ENCODE measurements around the gene KRTAP10-12.
"Not testable (repeated sequence)": the region's sequence is repeated elsewhere in the genome, so short reads cannot be mapped to it uniquely, and the experiment has no call there.

The KRTAP10-12 gene

DNA sequence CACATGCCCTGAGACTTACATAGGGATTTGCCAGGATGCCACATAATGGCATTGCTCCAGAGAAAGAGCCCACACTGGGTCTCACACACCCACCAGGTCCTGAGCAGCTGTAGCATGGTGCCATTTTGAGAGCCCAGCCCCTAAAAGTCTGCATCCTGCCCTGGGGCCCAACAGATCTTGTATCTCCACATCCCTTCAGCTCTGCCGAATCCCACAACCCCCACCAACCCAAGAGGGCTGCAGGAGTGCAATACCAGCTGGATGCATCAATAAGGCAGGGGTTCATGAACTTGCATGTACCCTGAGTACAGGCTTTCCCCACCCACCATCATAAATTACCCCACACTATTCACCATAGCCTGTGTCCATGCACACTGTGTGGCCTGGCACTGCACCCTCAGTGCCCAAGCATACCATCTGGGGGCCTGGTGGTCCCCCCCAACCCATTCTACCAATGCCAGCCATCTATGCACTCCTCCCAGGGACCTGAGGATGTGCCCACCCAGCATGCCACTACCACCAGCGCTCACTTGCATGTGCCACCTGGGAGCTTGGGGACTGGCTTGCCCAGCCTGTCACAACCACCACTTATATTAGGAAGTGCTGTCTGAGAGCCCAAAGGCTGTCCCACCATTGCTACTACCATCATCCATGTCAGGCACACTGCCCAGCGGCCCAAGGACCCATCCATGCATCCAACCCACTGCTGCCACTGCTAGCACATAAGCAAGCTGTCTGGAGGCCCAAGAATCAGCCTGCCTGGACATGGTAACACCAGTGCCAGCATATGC is 26.1 kb upstream of the KRTAP10-12 start:
- no peak for DNase-seq

DNA sequence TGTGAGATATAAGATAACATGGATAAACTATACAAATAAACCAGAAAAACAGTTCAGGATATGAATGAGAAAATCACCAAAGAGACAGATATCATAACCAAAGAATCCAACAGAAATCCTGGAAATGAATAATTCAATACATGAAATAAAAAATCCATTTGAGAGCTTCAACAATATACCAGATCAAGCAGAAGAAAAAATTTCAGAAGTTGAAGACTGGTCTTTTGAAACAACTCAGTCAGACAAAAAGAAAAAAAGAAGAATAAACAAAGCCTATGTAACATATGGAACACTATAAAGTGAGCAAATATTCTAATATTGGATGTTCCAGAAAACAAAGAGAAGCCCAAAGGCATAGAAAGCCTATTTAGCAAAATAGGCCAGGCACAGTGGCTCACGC is 25.1 kb upstream of the KRTAP10-12 start:
- DNase-seq = no peak

DNA sequence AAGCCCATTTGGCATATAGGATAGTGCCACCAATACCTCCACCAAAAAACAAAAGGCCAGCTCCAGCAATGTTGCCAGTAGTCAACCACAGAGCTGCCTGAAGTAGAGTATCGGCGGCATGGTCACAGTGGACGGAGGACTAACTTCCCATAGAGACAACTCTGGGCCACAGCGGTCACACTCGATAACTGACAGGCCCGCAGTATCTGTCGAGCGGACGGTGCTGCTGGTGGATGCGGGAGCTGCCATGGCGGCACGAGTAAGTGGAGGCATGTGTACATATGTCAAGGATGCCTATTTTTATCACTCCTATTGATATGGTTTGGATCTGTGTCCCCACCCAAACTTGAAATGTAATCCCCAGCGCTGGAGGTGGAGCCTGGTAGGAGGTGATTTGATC is 19.1 kb upstream of the KRTAP10-12 start:
- DNase-seq = no peak

DNA sequence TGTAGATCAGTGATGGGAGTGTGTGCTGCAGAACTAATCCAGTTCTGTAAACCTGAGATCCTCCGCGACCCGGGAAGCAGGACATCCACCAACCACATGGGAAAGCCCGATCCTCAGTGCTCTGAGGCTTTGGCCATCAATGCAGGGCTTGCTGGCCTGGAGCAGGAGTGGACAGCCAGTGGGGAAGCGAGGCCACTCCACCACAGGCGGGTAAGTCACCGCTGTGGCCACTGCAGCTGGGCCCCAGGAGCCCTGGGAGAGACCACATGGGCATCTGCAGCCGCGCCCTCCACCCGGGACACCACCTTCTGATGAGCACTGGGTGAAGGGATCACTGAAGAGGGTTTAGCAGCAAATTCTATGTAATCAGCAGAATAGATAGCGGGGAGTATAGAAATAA is 15.8 kb upstream of the KRTAP10-12 start:
- DNase-seq = no peak

- no peak for DNase-seq
These were observed 15.0 kb upstream of the KRTAP10-12 start, which contains the start of gene KRTAP12-1 for GRCh38 chr21:44681861-44682579. Gene KRTAP12-1 (minus strand): TSS chr21:44682163. CDS start chr21:44682123, 40 bp downstream.

DNA sequence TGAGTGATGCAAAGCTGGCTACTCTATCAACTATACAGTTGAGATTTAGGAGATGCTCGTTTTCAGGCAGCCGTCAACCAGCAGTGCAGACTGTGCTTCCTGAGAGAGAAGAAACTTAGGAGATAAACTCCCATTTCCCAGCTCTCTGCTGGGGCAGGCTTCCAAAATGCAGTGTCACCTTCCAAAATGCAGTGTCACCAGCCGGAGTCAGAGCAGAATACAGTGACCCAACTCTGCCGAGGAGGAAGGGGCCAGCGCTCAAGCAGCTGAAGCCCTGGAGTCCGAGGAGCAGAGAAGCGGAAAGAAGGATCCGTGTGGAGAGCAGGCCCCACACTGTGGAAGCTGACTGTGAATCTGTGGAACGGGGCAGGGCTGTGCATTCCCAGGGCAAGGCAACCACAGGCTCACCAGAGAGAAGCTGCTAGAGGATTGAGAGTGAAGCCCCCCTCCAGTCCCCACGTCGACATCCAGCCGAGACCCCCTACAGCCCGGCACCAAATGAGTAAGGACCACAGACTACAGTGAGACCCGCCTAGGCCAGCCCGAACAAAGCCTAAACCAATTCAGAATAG is 14.3 kb upstream of the KRTAP10-12 start:
- DNase-seq = no peak

GRCh38 chr21:44684077-44684476 is 12.9 kb upstream of the KRTAP10-12 start:
- no peak for DNase-seq

GRCh38 chr21:44684483-44684882 is 12.5 kb upstream of the KRTAP10-12 start:
- DNase-seq = no peak

- not testable (repeated sequence) for DNase-seq
These were observed 11.9 kb upstream of the KRTAP10-12 start for GRCh38 chr21:44685050-44685449.

GRCh38 chr21:44686000-44686781 is 10.8 kb upstream of the KRTAP10-12 start:
- no peak for DNase-seq

DNA sequence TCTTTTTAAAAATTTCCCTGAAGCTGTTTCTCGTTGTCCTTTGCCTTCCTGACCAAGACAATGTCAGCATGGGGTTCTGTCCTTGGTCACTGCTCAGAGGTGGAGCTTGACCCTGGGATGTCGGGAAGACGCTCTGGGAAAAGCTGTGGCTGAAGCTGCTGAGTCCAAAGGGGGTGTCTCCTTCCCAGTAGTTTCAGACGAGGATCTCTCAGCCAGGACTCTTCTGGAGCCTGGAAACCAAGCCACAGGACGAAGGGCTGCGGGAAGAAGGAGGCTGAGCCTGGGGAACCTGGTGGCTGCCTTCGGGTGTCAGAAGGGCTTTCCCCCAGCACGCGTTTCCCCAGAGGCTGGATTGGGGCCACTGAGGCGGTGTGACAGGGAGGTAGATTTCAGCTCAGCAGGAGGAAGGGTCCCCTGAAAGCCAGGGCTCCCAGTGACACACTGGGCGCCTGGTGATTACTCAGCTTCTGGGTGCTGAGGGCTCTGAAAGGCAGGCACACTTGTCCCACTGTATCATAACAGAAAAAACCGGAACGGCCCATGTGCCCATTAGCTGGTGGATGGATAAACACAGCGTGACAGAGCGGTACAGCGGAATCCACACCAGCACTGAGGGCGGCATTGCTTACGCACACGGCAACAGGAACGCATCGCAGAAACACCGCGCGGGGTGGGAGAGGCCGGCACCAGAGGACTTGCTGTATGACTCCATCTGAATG is 10.0 kb upstream of the KRTAP10-12 start:
- DNase-seq = no peak

- DNase-seq = no peak
These were observed 9.3 kb upstream of the KRTAP10-12 start for GRCh38 chr21:44687671-44688070.

DNA sequence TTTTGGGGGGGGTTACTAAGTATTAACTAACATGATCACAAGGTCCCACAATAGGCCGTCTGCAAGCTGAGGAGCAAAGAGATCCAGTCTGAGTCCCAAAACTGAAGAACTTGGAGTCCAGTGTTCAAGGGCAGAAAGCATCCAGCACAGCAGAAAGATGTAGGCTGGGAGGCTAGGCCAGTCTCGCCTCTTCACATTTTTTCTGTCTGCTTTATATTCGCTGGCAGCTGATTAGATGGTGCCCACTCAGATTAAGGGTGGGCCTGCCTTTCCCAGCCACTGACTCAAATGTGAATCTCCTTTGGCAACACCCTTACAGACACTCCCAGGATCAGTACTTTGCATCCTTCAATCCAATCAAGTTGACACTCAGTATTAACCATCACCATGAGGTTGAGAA is 7.2 kb upstream of the KRTAP10-12 start:
- DNase-seq = not testable (repeated sequence)

- DNase-seq = no peak
These were observed 5.3 kb upstream of the KRTAP10-12 start for GRCh38 chr21:44691686-44692085.

DNA sequence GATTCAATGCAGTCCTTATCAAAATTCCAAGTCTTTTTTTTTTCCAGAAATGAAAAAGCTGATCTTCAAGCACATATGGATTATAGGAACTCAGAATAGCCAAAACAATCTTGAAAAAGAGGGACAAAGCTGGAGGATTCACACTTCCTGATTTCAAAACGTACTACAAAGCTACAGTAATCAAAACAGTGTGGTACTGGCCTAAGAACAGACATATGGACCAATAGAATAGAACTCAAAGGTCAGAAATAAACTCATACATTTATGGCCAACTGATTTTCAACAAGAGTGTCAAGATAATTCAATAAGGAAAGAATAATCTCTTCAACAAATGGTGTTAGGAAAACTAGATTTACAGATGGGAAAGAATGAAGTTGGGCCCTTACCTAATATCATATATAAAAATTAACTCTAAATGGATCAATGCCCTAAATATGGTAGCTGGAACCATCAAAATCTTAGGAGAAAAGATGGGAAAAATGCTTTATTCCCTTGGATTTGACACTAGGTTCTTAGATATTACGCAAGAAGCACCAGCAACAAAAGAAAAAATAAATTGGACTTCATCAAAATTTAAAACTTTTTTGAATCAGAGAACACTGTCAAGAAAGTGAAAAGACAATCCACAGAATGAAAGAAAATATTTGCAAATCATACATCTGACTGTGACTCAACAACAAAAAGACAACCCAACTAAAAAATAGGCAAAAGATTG is 4.0 kb upstream of the KRTAP10-12 start:
- DNase-seq = no peak

DNA sequence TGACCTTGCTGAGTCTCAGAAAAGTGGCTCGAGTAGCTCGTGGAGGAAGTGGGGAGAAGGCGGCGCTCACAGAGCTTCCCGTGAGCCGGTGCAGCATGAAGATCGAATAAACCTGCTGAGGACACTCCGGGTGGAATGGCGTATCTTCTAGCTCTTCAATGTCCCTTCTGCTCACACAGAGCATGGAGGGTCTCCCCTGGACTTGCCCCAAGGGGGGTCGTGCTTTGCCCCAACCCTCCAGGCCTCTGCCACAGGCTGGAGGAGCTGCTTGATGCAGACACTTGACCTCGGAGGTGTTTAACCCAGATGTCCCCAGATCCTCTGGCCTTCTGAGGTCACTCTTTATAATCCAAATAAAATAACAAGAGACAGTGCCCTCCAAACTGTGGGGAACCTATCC is 2.2 kb upstream of the KRTAP10-12 start:
- no peak for DNase-seq

DNA sequence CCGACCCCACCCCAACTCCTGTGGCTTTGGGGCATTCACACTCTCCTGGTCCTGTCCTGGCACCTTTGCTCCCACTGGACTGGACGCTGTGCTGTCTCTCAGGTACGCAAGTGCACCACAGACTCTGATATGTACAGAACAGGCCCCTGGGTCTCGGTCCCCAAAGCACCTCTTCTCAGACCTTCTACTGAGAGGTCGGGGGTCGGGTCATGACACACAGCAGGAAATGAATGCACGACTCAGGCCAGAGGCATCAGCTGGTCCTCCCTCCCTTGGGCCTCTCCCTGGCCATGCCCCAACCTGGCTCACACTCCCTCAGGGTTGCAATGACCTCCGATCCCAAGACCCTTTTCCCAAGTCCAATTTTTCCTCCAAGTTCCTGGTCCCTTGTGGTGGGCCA is 1.8 kb upstream of the KRTAP10-12 start:
- no peak for DNase-seq

- no peak for DNase-seq
These were observed 1.3 kb upstream of the KRTAP10-12 start for GRCh38 chr21:44695641-44696040.

DNA sequence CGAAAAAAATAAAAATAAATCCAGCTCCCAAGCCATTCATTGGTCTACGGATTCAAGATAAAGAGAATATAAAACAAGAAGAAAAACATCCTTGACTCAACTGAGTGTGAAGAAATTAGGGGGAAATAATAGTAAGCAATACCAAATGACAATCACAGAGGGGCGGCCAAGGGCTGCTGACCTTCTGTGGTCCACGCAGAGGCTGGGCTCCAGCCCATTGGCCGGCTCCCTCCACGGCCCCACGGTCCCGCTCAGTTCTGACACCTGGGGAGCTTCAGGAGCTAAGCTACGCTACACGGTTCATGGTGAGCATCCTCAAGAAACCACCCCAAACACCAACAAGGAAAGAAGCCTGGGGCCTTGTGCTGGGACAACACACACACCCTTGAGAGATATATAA is 400 bp upstream of the KRTAP10-12 start:
- no peak for DNase-seq

GRCh38 chr21:44697811-44698734 is 1.1 kb downstream of the KRTAP10-12 start:
- DNase-seq = no peak
